Measurements from ENCODE around the gene SPTSSA. TPM values are rescaled to one million over a fixed set of nuclear protein-coding genes. Genes with fewer than 3 reads are reported as not detected.
"Not testable (repeated sequence)": the region's sequence is repeated elsewhere in the genome, so short reads cannot be mapped to it uniquely, and the experiment has no call there.

Gene SPTSSA
- total and polyA plus RNA-seq, 10 of the 15 experiments (the other 5 are each of a cell fraction or from before 2014, with no cell fraction given), result 9.3 to 37.7 (median 21.0) TPM

- Histone ChIP-seq H2AFZ (ENCODE audit: control insufficient read depth, low read depth, low read length) (no peak overlapping the region), H3K36me3 (ENCODE audit: control insufficient read depth in 2 of 2, insufficient read depth in 2 of 2, low read length in 1 of 2) (no peaks in the 10 kb centered on the region), H3K4me1 (ENCODE audit: control insufficient read depth, insufficient read depth, low read length) (no peaks in the 10 kb centered on the region), H4K20me1 (ENCODE audit: control insufficient read depth, insufficient read depth) (no peaks in the 10 kb centered on the region), H3K27me3 (replicated peaks in 1 of 2; ENCODE audit: control insufficient read depth in 2 of 2, insufficient read depth in 2 of 2, low read length in 1 of 2) (no peaks in the 10 kb centered on the region), H3K9ac (ENCODE audit: control insufficient read depth, insufficient read depth, low read length) (no peak overlapping the region), H3K27ac (ENCODE audit: control insufficient read depth, insufficient read depth) (no peak overlapping the region), H3K9me3 (replicated peaks; ENCODE audit: control insufficient read depth, insufficient read depth, low read length) (no peaks in the 10 kb centered on the region), H3K79me2 (ENCODE audit: control insufficient read depth, insufficient read depth, low read length) (no peaks in the 10 kb centered on the region), H3K4me3 (no peak overlapping the region), H3K4me2 (ENCODE audit: control insufficient read depth, insufficient read depth) (no peak overlapping the region)
- CTCF ChIA-PET, result no interaction called here
- intact Hi-C loops (cut with micrococcal nuclease; ENCODE audit: unreplicated experiment), result no loop called here
- in situ Hi-C loops (cut with MboI), result no loop called here
- RAD21 ChIA-PET (ENCODE audit: unreplicated experiment), result interaction anchor here (0.7 kb wide), 1 partner anchor 215 kb away, joined by 5 read pairs; no protein-coding TSS in a partner anchor
- WGBS (ENCODE audit: insufficient coverage, insufficient replicate concordance, low lambda C conversion rate, missing lambda C conversion rate), result 50% methylated on average over 9 of the region's 9 CpGs
- TF ChIP-seq, protein P1, sequence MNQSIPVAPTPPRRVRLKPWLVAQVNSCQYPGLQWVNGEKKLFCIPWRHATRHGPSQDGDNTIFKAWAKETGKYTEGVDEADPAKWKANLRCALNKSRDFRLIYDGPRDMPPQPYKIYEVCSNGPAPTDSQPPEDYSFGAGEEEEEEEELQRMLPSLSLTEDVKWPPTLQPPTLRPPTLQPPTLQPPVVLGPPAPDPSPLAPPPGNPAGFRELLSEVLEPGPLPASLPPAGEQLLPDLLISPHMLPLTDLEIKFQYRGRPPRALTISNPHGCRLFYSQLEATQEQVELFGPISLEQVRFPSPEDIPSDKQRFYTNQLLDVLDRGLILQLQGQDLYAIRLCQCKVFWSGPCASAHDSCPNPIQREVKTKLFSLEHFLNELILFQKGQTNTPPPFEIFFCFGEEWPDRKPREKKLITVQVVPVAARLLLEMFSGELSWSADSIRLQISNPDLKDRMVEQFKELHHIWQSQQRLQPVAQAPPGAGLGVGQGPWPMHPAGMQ (IDR thresholded peaks at IDR 0.05; ENCODE audit: borderline replicate concordance), result no peak
- TF ChIP-seq SUPT20H (IDR thresholded peaks at IDR 0.05; ENCODE audit: borderline replicate concordance, control insufficient read depth, low read depth, low read length), result no peak
- no peak for TF ChIP-seq ZNF274 (IDR thresholded peaks at IDR 0.05; ENCODE audit: insufficient read depth, insufficient read length)
- TF ChIP-seq YBX1 (IDR thresholded peaks at IDR 0.05), result no peak
- no peak for TF ChIP-seq NR2F1 (conservative IDR thresholded peaks at IDR 0.05)
- no peak for TF ChIP-seq ETV6 (conservative IDR thresholded peaks at IDR 0.05 in 1 of 2, IDR thresholded peaks at IDR 0.05 in 1 of 2; ENCODE audit: borderline replicate concordance in 1 of 2, low read depth in 1 of 2)
- no peak for ATAC-seq
- SMC1A ChIA-PET (ENCODE audit: uncharacterized antibody, unreplicated experiment), result interaction anchor here (0.6 kb wide), 1 partner anchor 67 kb away, joined by 3 read pairs; no protein-coding TSS in a partner anchor
- no peak for FAIRE-seq
- no peak for DNase-seq (ENCODE audit: low read depth, low spot score)
- POLR2A ChIA-PET, result no interaction called here
- BruUV-seq (replicated peaks), result no TSS peak
Observed at GRCh38 chr14:34507459-34507858, 45.4 kb upstream of the SPTSSA start.

- RAD21 ChIA-PET (ENCODE audit: unreplicated experiment); SMC1A ChIA-PET (ENCODE audit: uncharacterized antibody, unreplicated experiment); in situ Hi-C loops (cut with MboI); POLR2A ChIA-PET; ATAC-seq; intact Hi-C loops (cut with micrococcal nuclease; ENCODE audit: unreplicated experiment); H3K9ac ChIP-seq (ENCODE audit: control insufficient read depth, insufficient read depth, low read length); H3K79me2 ChIP-seq (ENCODE audit: control insufficient read depth, insufficient read depth, low read length); H3K4me2 ChIP-seq (ENCODE audit: control insufficient read depth, insufficient read depth); H3K9me3 ChIP-seq (replicated peaks; ENCODE audit: control insufficient read depth, insufficient read depth, low read length); H3K27ac ChIP-seq (ENCODE audit: control insufficient read depth, insufficient read depth); H2AFZ ChIP-seq (ENCODE audit: control insufficient read depth, low read depth, low read length); H3K4me3 ChIP-seq; H3K4me1 ChIP-seq (ENCODE audit: control insufficient read depth, insufficient read depth, low read length); FAIRE-seq; H3K36me3 ChIP-seq (ENCODE audit: control insufficient read depth in 2 of 2, insufficient read depth in 2 of 2, low read length in 1 of 2); DNase-seq (ENCODE audit: low read depth, low spot score); BruUV-seq (replicated peaks); H3K27me3 ChIP-seq (replicated peaks in 1 of 2; ENCODE audit: control insufficient read depth in 2 of 2, insufficient read depth in 2 of 2, low read length in 1 of 2); H4K20me1 ChIP-seq (ENCODE audit: control insufficient read depth, insufficient read depth): not testable (repeated sequence)
- CTCF ChIA-PET, result interaction anchor here (1.2 to 3.7 kb wide), 2 partner anchors 174 to 182 kb away, joined by 4 to 14 read pairs; no protein-coding TSS in a partner anchor
- 59% methylated on average over 5 of the region's 5 CpGs for WGBS (ENCODE audit: insufficient coverage, insufficient replicate concordance, low lambda C conversion rate, missing lambda C conversion rate)
Observed at GRCh38 chr14:34505124-34505491, 43.1 kb upstream of the SPTSSA start.

GRCh38 chr14:34504027-34504426 lies 42.0 kb upstream of the SPTSSA start:
- DNase-seq (ENCODE audit: low read depth, low spot score); BruUV-seq (replicated peaks); H3K79me2 ChIP-seq (ENCODE audit: control insufficient read depth, insufficient read depth, low read length); ATAC-seq; FAIRE-seq; H3K27me3 ChIP-seq (replicated peaks in 1 of 2; ENCODE audit: control insufficient read depth in 2 of 2, insufficient read depth in 2 of 2, low read length in 1 of 2); H3K27ac ChIP-seq (ENCODE audit: control insufficient read depth, insufficient read depth); SMC1A ChIA-PET (ENCODE audit: uncharacterized antibody, unreplicated experiment); H2AFZ ChIP-seq (ENCODE audit: control insufficient read depth, low read depth, low read length); H3K4me1 ChIP-seq (ENCODE audit: control insufficient read depth, insufficient read depth, low read length); POLR2A ChIA-PET; H3K36me3 ChIP-seq (ENCODE audit: control insufficient read depth in 2 of 2, insufficient read depth in 2 of 2, low read length in 1 of 2); H3K9ac ChIP-seq (ENCODE audit: control insufficient read depth, insufficient read depth, low read length); RAD21 ChIA-PET (ENCODE audit: unreplicated experiment); H3K9me3 ChIP-seq (replicated peaks; ENCODE audit: control insufficient read depth, insufficient read depth, low read length); intact Hi-C loops (cut with micrococcal nuclease; ENCODE audit: unreplicated experiment); H3K4me2 ChIP-seq (ENCODE audit: control insufficient read depth, insufficient read depth); H3K4me3 ChIP-seq; H4K20me1 ChIP-seq (ENCODE audit: control insufficient read depth, insufficient read depth); in situ Hi-C loops (cut with MboI): not testable (repeated sequence)
- CTCF ChIA-PET, result interaction anchor here (1.1 to 3.7 kb wide), 2 partner anchors 173 to 183 kb away, joined by 3 to 14 read pairs; no protein-coding TSS in a partner anchor
- 52% methylated on average over 9 of the region's 9 CpGs for WGBS (ENCODE audit: insufficient coverage, insufficient replicate concordance, low lambda C conversion rate, missing lambda C conversion rate)
